HG02840 (cell line): ENCODE data around the gene EFNA1.
"Not testable (repeated sequence)": the region's sequence is repeated elsewhere in the genome, so short reads cannot be mapped to it uniquely, and the experiment has no call there.

Experiments
- ATAC-seq: cut with Tn5 transposase; IDR thresholded peaks from one replicate; pipeline ENCODE4 v1.9.1; 2021; ENCODE audit warnings: mild to moderate bottlenecking, moderate library complexity, moderate number of reproducible peaks; ENCODE audit not compliant: unreplicated experiment, low FRiP score

Gene EFNA1

DNA sequence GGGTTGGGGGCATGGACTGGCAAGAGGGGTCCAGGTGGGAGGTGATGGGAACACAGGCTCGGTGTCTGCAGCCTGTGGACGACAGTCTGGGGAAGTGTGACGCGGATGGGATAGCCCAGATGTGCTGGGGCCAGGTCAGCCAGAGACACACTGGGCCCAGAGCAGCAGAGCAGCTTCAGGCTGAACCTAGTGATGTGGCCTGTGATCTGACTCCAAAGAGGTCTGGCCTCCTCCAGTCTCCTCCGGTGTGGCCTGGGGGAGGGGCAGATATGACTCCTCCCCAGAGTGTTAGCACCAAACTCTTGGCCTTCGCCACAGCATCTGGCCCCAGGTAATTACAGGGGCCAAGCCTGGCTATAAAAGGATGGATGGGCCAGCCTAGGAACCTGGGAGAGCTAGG is 35.5 kb upstream of the EFNA1 start:
- ATAC-seq = no peak

DNA sequence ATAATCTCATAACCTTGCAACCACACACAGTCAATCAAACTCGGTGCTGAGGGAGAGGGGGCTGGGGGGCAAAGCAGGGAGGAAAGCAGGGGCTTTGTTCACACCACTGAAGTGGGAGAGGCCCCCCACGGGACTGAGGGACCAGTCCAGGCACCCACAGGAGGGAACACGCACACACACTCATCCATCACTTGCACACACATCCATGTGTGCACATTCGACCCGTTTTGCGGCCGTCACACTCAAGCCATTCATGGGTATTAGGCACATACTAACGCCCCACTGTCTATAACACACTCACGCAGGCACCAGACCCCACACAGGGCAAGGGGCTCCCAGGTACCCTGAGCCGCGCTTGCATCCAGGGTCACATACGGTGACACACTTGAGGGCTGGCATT is 35.0 kb upstream of the EFNA1 start:
- ATAC-seq = no peak

DNA sequence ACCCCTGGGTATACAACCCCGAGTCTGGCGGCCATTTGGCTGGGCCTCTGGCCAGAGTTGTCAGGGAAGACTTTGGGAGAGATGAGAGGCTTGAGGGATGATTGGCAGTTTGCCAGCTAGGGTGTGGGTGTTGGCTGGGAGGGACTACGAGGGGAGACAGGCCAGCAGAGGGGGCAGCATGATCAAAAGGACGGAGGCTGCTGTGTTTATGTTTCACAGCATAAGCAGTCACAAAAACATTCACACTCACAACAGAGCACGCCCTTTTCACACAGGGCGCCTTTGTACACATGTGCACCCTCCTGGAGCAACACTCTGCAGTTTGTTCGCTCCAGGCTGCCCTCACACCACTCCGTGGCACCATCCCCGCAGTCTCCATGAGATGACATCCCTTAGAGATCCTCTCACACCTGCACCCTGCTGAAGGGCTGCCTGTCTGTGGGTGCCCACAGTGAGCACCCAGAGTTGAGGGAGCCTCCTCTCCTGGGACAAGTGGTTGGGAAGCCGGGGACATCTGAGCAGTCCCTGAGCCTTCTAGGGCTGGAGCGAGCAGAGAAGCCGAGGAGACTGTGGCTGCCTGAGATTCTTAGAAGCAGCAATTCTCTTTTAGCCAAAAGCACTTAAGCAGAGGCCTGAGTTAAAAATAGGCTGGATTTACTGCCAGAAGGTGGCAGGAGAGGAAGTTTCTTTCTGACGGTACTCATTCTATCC is 33.6 kb upstream of the EFNA1 start:
- no peak for ATAC-seq

DNA sequence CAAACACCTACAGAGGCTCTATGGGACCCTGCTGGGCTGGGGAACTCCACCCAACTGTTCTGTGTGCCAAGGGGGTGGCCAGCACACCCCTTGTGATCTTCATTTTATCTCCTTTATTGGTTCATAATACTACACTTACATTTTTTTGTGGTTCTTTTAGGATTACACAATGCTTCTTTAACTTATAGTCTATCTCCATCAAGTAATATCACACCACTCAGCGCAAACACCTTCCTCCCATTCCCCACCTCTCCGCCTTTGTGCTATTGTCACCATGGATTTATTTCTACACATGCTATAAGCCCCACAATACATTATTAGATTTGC is 33.1 kb upstream of the EFNA1 start:
- ATAC-seq = no peak

DNA sequence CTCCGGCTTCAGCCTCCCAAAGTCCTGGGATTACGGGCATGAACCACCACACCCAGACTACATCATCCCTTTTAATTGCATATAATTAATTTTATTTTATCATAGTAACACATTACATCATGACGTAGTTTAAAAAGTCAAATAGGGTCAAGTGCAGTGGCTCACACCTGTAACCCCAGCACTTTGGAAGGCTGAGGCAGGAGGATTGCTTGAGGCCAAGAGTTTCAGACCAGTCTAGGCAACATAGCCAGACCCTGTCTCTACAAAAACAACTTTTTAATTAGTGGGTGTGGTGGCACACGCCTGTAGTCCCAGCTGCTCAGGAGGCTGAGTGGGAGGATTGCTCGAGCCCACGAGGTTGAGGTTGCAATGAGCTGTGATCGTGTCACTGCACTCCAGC is 28.3 kb upstream of the EFNA1 start:
- no peak for ATAC-seq

DNA sequence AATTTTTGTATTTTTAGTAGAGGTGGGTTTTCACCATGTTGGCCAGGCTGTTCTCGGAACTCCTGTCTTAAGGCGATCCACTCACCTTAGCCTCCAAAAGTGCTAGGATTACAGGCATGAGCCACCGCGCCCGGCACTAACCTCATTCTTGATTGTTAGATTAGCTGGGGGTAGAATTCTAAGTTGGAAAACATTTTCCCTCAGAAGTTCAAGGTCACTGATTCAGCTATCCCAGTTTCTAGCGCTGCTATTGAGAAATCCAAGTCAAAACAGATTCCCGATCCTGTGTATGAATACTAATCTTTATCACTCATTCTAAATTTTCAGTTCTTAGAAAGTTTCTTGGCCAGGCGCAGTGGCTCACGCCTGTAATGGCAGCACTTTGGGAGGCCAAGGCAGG is 24.4 kb upstream of the EFNA1 start:
- ATAC-seq = no peak

DNA sequence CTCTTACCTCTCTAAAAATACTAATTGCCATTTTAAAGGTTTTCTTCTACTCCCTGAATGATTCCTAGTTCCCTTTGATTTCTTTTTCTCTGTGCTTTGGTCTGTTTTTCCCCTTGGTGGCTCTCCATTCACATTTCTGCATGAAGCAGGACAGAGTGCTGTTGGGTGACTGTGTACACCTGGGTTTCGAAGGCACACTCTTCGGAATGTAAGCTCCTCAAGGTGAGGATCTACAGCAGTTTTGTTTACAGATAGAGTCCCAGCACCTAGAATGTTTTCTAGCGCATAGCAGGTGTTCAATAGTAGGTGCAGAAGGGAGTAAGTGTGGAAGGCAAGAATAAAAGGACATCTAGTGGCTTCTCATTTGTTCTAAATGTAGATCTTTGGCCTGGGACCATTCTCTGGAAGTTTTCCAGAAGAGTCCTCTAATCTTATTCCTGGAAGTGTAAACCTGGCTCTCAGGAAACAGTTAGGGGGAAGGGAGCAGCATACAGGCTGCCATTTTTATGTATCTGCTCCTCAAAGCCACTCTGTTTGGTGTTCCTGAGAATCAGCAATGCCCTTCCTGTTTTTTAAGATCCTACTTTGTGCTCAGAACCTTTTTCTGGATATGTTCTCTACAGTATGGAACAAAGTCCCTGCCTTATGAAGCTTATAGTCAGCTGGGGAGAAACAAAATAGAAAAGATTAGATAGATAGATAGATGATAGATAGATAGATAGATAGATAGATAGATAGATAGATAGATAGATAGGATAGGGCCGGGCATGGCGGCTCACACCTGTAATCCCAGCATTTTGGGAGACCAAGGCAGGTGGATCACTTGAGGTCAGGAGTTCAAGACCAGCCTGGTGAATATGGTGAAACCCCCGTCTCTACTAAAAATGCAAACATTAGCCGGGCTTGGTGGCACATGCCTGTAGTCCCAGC is 22.8 kb upstream of the EFNA1 start:
- no peak for ATAC-seq

DNA sequence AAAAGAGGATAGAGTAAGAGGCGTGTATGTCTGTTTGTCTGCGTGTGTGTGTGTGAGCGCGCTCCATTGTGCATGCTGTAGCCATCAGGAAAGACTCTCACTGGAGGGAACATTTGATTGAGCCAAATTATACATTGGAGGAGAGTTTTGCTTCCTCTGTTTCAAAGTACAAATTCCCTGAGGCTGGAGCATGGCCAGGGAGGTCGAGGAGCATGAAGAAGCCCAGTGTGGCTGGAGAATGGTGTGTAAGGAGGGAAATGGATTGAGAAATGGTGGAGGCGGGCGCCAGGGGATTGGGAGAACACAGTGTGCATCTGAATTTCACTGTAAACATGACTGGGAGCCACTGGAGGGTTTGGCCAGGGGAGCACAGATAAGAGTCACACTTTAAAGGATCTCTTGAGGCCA is 22.1 kb upstream of the EFNA1 start:
- no peak for ATAC-seq

DNA sequence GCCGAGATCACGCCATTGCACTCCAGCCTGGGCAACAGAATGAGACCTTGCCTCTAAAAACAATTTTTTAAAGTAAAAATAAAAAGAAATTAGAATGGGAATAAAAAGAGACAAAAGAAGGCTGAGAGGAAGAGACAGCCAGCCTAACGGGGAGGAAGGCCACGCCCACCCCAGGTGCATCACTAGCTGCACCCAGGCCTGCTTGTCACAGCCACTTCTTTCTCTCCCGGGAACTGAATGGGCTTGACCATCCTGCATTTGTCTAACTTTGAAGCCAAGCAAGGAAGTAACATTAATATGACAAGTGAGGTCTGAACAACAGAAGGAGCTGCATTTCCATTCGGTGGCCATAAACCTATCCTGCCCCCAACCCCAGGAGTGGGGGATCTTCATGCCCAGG is 20.8 kb upstream of the EFNA1 start:
- ATAC-seq = no peak

DNA sequence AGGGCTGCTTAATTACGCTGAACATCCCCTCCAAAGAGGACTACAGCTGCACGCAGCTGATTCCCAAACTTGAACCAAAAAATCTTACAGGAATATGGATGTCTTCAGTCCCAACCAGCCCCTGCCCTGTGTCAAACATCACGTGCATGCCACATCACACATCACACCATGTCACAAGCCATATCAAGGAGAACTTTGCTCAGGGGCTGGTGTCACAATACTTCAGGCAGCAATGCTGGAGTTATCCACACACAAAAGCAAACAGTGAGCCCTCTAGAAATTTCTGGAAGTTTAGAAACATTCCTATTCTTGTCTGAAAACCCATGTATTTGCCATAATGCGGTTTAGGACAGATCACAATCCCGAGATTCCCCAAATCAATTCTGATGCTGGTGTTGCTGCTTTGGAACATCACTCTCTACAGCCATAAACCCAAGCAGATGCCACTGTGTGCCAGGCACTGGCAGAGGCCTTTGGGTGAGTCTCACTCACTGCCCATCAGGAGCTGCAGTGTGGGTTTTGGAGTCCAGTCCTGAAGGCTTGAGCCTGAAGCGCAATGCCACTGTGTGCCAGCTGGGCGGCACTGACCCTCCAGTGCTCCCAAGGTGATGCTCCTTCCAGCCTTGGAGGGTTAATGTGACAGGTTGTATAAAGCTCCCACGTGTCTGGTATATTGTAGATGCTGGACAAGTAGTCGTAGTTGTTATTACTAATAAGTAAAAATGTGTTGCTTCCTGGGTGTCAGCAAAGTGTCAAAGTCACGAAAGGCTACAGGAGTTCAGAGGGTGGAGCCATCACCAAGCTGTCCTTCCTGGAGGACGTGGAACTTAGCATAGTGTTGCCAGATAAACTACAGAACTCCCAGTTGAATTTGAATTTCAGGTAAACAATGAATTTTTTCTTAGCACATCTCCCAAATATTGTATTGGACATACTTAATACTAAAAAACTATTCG is 20.1 kb upstream of the EFNA1 start:
- no peak for ATAC-seq

DNA sequence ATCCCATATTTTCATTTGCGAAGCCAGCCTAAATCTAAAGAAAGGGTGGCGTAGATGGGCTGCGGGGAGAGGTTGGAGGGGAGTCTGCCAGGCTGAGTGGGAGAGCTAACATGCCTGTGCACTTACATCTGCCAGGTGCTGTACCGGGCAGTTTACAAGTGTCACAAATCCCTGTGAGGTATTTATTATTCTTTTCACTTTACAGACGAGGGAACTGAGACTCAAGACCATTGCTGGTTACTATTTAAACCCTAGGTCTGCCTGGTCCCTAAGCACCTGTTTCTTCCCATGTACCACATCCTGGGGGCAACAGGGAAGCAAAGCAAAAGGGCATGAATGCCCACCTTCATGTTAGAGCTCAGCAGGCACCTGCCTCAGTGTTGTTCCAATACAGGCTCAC is 19.4 kb upstream of the EFNA1 start:
- no peak for ATAC-seq

DNA sequence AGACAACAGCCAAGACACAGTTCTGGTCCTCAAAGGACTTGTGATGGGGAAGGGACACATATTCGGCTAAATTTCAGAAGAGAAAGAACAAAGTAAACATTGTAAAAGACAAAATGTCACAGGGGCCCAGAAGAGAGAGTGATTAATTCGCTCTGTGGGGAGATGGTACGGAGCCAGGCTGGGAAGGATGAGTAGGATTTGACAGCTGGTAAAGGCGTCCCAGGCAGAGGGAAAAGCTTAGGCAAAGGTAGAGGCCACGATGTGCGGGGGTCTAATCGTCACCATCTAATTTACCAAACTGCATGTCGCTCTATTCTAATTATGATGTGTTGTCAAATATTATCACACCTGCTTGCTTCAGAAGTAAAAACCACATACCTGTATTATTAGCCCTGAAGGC is 17.3 kb upstream of the EFNA1 start:
- ATAC-seq = no peak

DNA sequence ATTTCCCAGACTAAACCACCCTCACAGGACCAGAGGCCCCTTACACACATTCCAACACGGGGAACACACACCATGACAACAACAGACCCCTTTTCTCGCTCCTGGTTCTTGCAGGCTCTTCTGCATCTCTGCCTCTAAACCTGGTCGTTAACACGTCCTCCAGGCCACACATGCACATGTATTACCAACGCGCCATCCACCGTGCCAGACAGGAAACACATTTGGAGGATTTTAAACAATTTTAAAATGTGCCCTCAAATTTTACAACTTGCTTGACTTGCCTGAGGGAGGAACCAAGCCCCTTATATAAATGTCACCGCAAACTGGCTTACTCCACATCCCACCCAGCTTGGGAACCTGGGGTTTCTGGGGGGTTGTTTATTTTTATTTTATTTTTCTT is 16.9 kb upstream of the EFNA1 start:
- no peak for ATAC-seq

DNA sequence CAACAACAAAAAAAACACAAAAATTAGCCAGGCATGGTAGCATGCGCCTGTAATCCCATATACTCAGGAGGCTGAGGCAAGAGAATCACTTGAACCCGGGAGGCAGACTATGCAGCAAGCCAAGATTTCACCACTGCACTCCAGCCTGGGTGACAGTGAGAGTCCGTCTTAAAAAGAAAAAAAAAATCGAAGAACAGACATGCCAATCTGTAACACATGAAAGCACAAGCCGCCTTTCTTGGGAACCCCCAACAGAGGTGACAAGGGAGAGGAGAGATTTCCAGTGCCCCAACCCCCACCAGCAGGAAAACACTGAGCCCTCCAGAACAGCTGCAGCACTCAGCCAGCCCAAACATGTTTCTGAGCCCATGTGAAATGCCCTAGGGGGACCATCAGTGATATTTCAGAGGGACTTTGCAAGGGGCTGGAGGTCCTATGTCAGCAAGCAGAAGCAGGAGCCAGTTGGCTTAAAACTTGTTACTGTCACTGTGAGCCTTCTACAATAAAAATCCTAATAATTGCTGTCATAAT is 14.2 kb upstream of the EFNA1 start:
- ATAC-seq = no peak

DNA sequence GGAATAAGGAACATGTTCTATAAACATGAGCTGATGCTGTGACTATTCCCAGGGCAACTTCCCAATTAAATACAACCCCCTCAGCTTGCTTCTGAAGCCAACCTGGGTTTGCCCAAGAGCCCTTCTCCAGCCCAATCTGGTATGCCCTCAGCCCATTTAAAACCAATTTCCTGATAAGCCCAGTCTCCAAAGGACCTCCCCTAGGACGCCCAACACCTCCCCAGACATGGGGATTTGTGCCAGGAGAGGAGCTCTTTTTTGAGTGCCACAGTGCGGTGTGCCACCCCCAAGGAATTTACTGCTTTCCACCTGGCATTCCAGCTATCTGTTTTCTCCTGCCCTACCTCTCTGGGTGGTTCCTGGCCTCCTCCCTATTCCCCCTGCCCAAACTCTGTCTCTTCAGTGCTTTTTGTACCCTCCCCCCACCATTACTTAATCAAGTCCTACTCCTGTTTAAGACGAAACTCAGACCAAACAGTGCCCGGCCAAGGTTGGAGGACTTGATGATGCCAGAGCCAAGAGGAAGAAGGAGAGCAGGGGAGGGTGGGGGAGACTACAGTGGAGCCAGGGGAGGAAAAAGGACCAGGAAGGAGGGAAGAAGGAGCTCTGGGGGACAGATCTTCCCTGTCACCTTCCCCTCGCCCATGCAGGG is 11.4 kb upstream of the EFNA1 start:
- ATAC-seq = no peak

DNA sequence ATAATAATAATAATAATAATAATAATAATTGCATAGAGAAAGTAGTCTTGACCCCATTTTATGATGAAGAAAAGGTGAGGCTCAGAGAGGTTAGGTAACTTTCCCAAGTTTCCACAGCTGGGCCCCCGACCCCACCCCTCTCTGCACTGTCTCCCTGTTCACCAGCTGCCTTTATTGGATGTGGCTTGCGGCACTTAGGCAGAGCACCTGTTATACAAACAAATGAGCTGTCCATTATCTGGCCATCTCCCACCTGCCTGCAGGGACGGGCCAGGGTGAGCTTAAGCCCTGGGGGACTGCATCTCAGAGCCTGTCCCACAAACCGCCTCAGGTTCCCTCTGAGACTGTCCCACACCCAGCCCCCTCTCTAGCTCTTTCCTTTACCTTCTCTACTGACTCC is 10.1 kb upstream of the EFNA1 start:
- ATAC-seq = no peak

DNA sequence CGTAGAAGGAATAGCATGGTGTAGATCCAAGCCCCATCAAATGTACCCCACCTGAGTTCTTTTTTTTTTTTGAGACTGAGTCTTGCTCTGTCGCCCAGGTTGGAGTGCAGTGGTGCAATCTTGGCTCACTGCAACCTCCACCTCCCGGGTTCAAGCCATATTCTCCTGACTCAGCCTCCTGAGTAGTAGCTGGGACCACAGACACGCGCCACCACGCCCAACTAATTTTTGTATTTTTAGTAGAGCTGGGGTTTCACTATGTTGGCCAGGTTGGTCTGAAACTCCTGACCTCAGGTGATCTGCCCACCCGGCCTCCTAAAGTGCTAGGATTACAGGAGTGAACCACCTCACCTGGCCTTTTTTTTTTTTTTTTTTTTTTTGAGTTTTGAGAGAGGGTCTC is 9.6 kb upstream of the EFNA1 start:
- ATAC-seq = not testable (repeated sequence)

DNA sequence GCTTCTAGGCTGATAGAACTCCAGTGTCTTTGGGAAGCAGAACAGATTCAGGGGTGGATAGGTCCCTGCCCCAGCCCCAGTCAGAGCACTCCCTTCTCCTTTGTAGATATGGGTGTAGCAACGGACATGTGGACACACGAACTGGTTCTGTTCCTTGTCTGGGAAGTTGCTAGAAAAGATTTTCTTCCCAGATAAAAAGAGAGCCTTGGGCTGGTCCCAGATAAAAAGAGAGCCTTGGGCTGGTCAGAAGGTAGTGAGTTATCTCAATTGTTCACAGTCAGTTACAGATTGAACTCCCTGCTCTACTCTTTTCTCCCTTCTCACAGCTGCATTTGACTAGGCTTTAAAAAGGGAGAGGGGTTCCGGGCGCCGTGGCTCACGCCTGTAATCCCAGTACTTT is 7.4 kb upstream of the EFNA1 start:
- no peak for ATAC-seq

DNA sequence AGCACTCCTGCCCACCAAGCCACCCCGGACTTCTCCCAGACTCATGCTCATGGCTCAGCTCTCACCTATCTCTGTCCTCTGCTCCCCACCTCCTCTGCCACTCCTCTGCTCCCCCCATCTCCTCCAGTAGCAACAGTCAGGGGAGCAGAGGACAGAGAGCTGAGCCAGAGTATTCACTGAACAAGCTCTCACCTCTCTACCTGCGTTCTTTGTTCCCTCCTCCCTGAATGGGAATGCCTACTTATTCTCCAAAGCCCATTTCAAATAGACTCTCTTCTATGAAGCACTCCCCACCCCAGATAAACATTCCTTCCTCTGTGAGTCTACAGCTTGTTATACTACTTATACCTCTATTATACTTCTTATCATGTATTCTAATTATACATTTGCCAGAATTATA is 6.4 kb upstream of the EFNA1 start:
- ATAC-seq = no peak

DNA sequence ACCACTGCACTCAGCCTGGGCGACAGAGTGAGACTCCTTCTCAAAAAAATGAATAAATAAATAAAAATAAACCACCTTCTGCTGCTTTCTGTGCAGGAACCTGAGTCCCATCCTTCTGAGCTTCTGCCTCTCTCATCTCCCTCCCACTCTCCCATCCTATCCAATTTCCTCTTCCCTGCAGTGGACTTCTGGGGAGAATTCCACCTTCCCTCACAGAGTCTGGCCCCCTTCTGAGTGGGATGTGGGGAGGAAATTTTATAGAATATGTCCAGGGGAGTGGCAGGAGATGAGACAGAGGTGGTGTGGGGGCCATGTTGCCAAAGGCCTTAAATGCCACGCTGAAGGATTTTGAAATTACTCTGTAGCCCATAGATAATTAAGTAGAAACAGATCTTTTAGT is 5.4 kb upstream of the EFNA1 start:
- no peak for ATAC-seq
